HG03095 (cell line): ENCODE results near the gene POMZP3.
"Not testable (repeated sequence)": the region's sequence is repeated elsewhere in the genome, so short reads cannot be mapped to it uniquely, and the experiment has no call there.

Experiments
- ATAC-seq: cut with Tn5 transposase; IDR thresholded peaks from one replicate; pipeline ENCODE4 v1.9.1; 2021; ENCODE audit warnings: moderate library complexity; ENCODE audit not compliant: unreplicated experiment

Gene POMZP3

DNA sequence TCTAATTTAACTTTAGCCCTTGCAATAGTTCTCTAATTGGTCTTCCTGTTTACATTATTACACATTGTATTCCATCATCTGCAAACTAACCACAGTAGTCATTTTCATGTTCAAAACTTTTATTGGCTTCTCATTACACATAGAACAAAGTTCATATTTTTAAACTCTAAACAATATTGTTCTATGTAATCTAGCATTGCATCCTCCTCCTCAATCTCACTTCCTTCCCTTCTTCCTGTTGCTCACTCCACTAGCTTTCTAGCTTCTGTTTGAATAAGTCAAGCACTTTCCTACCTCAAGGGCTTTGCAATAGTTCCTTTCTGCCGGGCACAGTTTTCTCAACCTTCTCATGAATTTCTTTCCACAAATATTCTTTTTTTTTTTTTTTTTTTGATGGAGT, 38.5 kb downstream of the POMZP3 start:
- not testable (repeated sequence) for ATAC-seq

- not testable (repeated sequence) for ATAC-seq
Observed at GRCh38 chr7:76586585-76587315, 40.3 kb downstream of the POMZP3 start.

- not testable (repeated sequence) for ATAC-seq
Observed at GRCh38 chr7:76583636-76584281, 43.3 kb downstream of the POMZP3 start.

- not testable (repeated sequence) for ATAC-seq
Observed at GRCh38 chr7:76582848-76583631, 44.0 kb downstream of the POMZP3 start.

DNA sequence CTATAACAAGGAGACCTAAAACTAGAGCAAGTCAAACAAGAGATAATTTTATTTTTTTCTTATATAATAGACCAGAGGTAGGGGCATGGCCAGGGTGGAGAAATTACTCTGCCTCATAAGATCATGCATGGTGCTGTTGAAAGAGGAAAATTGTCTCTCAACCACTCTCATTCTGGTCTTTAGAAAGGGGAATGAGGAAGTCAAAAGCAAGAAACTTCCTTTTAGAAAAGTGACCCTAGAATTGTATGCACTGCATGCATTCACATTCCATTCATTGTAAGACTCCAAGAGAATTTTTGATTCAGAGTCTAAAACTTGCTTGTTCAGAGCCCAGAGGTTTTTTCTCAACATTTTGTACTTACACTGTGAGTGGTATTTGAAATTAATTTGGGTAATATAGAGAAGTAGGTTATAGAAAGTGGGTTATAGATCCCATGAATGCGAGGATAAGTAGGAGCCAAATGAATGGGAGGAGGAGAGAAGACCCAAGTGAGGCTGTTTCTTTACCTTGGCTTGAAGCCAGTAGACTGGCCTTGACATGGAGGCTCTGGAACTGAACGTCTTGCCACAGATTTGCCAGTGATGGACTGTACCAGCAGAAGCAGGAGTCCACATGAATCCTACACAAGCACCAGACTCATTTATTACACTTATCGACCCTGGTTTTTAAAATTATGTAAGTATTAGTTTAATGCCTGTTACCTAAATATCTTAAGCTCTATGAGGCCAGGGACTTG, 51.0 kb downstream of the POMZP3 start:
- not testable (repeated sequence) for ATAC-seq

- ATAC-seq: not testable (repeated sequence)
Observed at GRCh38 chr7:76575431-76575830, 51.6 kb downstream of the POMZP3 start.

DNA sequence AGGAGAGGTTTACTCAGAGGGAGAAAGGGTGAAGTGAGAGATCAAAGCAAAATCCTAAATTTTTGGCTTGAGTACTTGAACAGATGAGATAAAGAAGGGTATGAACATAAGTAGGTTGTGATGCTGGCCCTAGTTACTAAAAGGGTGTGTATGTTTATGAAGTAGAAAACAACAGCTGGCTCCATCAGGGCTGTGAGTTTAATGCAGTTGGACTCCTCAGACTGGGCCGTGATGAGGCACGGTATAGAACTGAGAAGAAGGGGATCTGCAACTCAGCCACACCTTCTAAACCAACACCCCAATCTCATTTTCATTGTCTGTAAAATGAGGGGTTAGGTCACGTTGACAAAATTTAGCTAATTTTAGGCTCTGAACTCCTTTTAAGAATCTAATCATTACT, 54.8 kb downstream of the POMZP3 start:
- not testable (repeated sequence) for ATAC-seq

GRCh38 chr7:76570324-76570775, 56.7 kb downstream of the POMZP3 start:
- ATAC-seq: not testable (repeated sequence)

DNA sequence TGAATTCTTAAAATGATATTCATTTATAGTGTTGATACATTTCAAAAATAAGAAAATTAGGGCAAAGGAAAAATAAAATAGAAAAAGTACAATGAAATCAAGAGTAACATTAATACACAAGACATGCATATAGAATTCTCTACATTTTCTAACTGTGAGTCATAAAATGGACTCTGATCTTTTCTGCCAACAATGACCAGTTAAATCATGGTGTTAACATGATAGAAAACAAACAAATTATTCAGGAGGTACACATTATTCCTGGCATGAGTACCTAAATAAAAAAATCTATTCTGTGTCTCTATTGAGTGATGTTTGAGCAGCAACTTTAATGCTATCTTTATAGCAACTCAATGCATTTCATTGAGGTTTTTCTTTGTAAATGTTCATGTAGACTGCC, 58.3 kb downstream of the POMZP3 start:
- not testable (repeated sequence) for ATAC-seq

GRCh38 chr7:76567753-76568152, 59.3 kb downstream of the POMZP3 start:
- not testable (repeated sequence) for ATAC-seq

GRCh38 chr7:76567311-76567710, 59.8 kb downstream of the POMZP3 start:
- ATAC-seq: not testable (repeated sequence)

GRCh38 chr7:76565001-76565400, 62.1 kb downstream of the POMZP3 start:
- ATAC-seq: not testable (repeated sequence)

- not testable (repeated sequence) for ATAC-seq
Observed at GRCh38 chr7:76561342-76561741, 65.7 kb downstream of the POMZP3 start.

DNA sequence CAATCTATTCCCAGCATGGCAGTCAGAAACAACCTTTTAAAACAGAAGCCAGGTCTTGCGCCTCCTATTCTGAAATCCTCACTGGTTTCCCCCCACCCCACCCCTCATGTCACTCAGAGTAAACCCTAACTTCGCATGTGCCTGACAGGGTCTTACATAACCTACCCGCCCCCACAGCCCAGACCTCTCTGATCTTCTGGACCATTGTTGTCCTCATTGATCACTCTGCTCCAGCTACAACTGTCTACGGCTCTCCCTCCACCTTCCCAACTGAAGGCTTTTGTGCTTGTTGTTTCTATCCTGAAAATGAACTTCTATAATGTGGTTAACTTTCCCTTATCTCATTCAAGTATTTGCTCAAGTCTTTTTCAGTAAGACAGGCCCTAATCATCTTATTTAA, 66.9 kb downstream of the POMZP3 start:
- not testable (repeated sequence) for ATAC-seq
